Heart right ventricle (tissue), 16 donors: ENCODE data around the gene IL22. TPM values are rescaled to one million over a fixed set of nuclear protein-coding genes. Genes with fewer than 3 reads are reported as not detected.

Experiments
- ATAC-seq, 8 donors: fragments of 200-7000 bp; cut with Tn5 transposase; one replicate each; pipeline ENCODE4 v1.9.1; 2020; ENCODE audit warnings: mild to moderate bottlenecking in 8 of 8, moderate library complexity in 8 of 8, moderate number of reproducible peaks in 1 of 8
- DNase-seq, 2 donors: peaks; one replicate each; pipeline ENCODE4 v3.0.0-alpha.2; 2020
- H3K27ac ChIP-seq, 10 donors: fragments of 200-600 bp; sonication (generic) in 2 of 10; one replicate each; pipeline versions ENCODE4 v1.5.0 to v1.8.0; 2020 to 2022; ENCODE audit warnings: mild to moderate bottlenecking in 3 of 10
- H3K27me3 ChIP-seq, 7 donors: fragments of 200-600 bp; one replicate each; pipeline ENCODE4 v1.8.0; 2021 to 2022; ENCODE audit warnings: mild to moderate bottlenecking in 2 of 7
- H3K36me3 ChIP-seq, 9 donors: fragments of 200-600 bp; sonication (generic) in 1 of 9; one replicate each; pipeline versions ENCODE4 v1.5.0 to v1.8.0; 2020 to 2022; ENCODE audit warnings: mild to moderate bottlenecking in 2 of 9
- H3K4me1 ChIP-seq, 9 donors: fragments of 200-600 bp; sonication (generic) in 1 of 9; one replicate each; pipeline versions ENCODE4 v1.5.0 to v1.8.0; 2020 to 2022; ENCODE audit warnings: mild to moderate bottlenecking in 4 of 9
- H3K4me3 ChIP-seq, 10 donors: fragments of 200-600 bp; sonication (generic) in 2 of 10; one replicate each; pipeline versions ENCODE4 v1.5.0 to v1.8.0; 2020 to 2022; ENCODE audit warnings: mild to moderate bottlenecking in 7 of 10, moderate library complexity in 2 of 10
- H3K9me3 ChIP-seq, 11 donors: fragments of 200-600 bp in 10 of 11; sonication (generic) in 2 of 11; one replicate each; pipeline versions ENCODE4 v1.5.0 to v1.8.0; 2013 to 2022; ENCODE audit warnings: mild to moderate bottlenecking in 2 of 11, control low read depth in 1 of 11, moderate library complexity in 1 of 11
- WGBS, 2 donors: extraction: QIAGEN DNeasy Blood & Tissue Kit; methylation state at CpG; one replicate each; pipeline ENCODE4 v1.1.7; 2013; ENCODE audit warnings: inconsistent platforms in 1 of 2; 5-methylcytosine and 5-hydroxymethylcytosine counted together
- intact Hi-C, 10 donors: fragments of 100-400 bp; cut with DNase I; formaldehyde crosslinking; loops; one replicate each; pipeline versions ENCODE4 v1.11.1 to v1.14.2; 2022
- polyA plus RNA-seq, 2 donors: library from polyadenylated mRNA; stranded (reverse); fragments of 200-250 nt; gene quantifications; one replicate each; pipeline ENCODE4 v1.2.3, GENCODE V29; 2013
- total RNA-seq, 10 donors: library from RNA; stranded (reverse); fragmentation: NEBNext Ultra II Directional in 3 of 10; extraction: Animal tissue kit (Norgen Biotek cat#: 25700) in 3 of 10; gene quantifications; one replicate each; pipeline versions ENCODE4 v1.2.1 to v1.2.4, GENCODE V29; 2021 to 2023
- TF ChIP-seq, protein P1 (sequence below), 9 donors: fragments of 200-600 bp; sonication (generic) in 2 of 9; IDR thresholded peaks; one replicate each; pipeline versions ENCODE4 v1.5.0 to v1.8.0; 2021 to 2022; ENCODE audit warnings: antibody characterized with exemption in 9 of 9, mild to moderate bottlenecking in 5 of 9, moderate library complexity in 1 of 9
- donor health status: Arrhythmogenic right ventricular cardiomyopathy.
- donor health status: ischemic (EF 13 %, LVEDD 7.1; RV severe dilation, severe dysfunction).
- donor health status: healthy with polysubstance abuse.
- donor health status: DM: no; HTN: yes; CAD: no.
- donor health status: DM: no; HTN: no; CAD: no.
- donor health status: ischemic (EF 25% LVEDD 6.9; RV normal size, moderate dysfunction).
- donor health status: ischemic (EF 25% LVEDD 5.7; RV mildly dilated, moderate dysfunction).
- donor health status: healthy.
- donor health status: DM: yes; HTN: yes; CAD: no.
- donor health status: Ischemic cardiomyopathy.
- donor health status: ischemic (EF 35%, LVEDD 5.7; RV mildly dilated, moderate dysfunction).
- donor health status: nonischemic (EF 11% LVEDD 7.7; RV severe dilation, severe dysfunction).
- donor health status: DM: yes; HTN: yes; CAD: no.
- donor health status: PGD.
- donor health status: ischemic (EF 29% LVEDD 5.4; RV normal size, mild dysfunction).
- donor health status: nonischemic (EF 23%, LVEDD 6.1; RV moderate dilation, normal function).

IL22 gene
- total and polyA plus RNA-seq, 12 donors: not detected

DNA sequence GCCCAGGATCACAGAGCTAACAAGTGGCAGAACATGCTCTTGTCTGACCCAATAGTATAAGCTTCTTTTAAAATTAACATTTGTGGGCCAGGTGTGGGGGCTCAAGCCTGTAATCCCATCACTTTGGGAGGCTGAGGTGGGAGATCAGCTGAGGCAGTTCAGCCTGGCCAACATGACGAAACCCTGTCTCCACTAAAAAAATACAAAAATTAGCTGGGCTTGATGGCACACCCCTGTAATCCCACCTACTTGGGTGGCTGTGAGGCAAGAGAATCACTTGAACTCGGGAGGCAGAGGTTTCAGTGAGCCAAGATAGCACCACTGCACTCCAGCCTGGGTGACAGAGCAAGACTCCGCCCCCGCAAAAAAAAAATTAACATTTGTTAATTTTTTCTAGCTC lies 33.0 kb upstream of the IL22 start:
- no peaks in the 10 kb centered on the region for H3K4me1 ChIP-seq
- TF ChIP-seq, protein P1, sequence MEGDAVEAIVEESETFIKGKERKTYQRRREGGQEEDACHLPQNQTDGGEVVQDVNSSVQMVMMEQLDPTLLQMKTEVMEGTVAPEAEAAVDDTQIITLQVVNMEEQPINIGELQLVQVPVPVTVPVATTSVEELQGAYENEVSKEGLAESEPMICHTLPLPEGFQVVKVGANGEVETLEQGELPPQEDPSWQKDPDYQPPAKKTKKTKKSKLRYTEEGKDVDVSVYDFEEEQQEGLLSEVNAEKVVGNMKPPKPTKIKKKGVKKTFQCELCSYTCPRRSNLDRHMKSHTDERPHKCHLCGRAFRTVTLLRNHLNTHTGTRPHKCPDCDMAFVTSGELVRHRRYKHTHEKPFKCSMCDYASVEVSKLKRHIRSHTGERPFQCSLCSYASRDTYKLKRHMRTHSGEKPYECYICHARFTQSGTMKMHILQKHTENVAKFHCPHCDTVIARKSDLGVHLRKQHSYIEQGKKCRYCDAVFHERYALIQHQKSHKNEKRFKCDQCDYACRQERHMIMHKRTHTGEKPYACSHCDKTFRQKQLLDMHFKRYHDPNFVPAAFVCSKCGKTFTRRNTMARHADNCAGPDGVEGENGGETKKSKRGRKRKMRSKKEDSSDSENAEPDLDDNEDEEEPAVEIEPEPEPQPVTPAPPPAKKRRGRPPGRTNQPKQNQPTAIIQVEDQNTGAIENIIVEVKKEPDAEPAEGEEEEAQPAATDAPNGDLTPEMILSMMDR (IDR thresholded peaks at IDR 0.05): no peak
- no peaks in the 10 kb centered on the region for H3K36me3 ChIP-seq
- DNase-seq (no peak), ATAC-seq (no peak)
- WGBS, 2 donors: 82 to 84% methylated on average over 4 of the region's 4 CpGs
- H3K4me3 ChIP-seq: no peak overlapping the region
- H3K9me3 ChIP-seq: no peaks in the 10 kb centered on the region
- H3K27me3 ChIP-seq: peaks cover 0 to 4% (median 0%) of the 10 kb centered on the region in 7 donors
- H3K27ac ChIP-seq: no peak overlapping the region
- intact Hi-C loops: no loop called here

DNA sequence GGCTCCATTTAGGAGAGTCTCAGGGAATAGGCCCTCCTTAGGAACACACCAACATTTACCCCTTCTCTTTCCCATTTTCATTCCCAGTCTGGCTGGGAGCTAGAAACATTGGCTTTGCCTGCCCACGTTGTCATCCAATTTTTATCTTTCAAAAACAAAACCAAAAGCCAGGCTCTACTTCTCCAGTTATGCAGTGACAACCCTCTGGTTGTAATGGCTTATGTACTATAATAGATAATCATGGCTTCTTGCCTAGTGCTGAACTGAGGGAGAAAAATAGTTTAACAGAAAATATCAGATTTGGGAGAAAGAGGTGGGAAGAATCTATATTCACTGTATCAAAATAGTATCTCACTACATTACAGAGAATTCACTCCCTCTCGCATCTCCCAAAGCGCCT lies 32.1 kb upstream of the IL22 start:
- Histone ChIP-seq H3K9me3 (no peaks in the 10 kb centered on the region), H3K4me3 (no peak overlapping the region), H3K36me3 (no peaks in the 10 kb centered on the region), H3K27me3 (peaks cover 0 to 4% (median 0%) of the 10 kb centered on the region in 7 donors), H3K4me1 (no peaks in the 10 kb centered on the region), H3K27ac (no peak overlapping the region)
- TF ChIP-seq, protein P1 (IDR thresholded peaks at IDR 0.05): no peak
- ATAC-seq: no peak
- intact Hi-C loops: no loop called here
- 77 to 81% methylated on average over 3 of the region's 3 CpGs for WGBS, 2 donors
- no peak for DNase-seq

DNA sequence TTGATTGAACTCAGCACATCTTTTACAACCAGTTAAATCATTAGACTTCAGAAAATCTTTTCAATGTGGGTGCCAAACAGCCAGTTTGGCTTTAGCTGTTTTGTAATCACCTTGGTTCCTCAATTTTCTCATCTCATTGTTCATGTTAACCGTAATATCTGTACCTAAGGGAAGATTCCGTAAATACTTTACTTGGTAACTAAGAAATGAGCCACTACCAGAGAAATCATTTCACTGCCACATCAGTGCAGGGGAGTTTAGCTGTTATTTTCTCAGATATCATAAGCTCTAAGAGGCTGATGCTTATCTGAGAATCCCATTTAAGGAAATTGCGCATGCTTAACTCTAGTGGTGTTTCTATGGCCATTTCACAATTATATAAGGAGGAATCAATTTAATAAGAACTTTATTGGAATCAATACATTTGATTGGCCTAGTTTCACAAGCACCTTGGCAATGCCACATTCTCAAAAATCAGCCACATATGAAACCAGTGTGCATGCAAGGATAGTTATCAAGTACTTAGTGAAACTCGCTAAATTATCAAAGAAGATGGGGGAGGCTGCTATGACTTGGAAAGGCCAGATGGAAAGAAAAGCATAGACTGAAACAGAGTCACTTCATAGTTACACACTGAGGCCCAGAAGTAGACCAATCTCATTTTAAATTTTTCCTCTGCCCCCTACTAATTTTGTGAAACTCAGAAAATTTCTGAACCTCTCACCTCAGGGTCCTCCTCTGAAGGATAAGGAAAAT lies 28.1 kb upstream of the IL22 start:
- ATAC-seq (no peak), DNase-seq (no peak)
- Histone ChIP-seq H3K9me3 (no peaks in the 10 kb centered on the region), H3K27me3 (peaks cover 0 to 4% (median 0%) of the 10 kb centered on the region in 7 donors), H3K4me3 (no peak overlapping the region), H3K27ac (no peak overlapping the region), H3K4me1 (no peaks in the 10 kb centered on the region), H3K36me3 (no peaks in the 10 kb centered on the region)
- 93 to 96% methylated on average over 4 of the region's 4 CpGs for WGBS, 2 donors
- TF ChIP-seq, protein P1 (IDR thresholded peaks at IDR 0.05): no peak
- intact Hi-C loops: no loop called here

DNA sequence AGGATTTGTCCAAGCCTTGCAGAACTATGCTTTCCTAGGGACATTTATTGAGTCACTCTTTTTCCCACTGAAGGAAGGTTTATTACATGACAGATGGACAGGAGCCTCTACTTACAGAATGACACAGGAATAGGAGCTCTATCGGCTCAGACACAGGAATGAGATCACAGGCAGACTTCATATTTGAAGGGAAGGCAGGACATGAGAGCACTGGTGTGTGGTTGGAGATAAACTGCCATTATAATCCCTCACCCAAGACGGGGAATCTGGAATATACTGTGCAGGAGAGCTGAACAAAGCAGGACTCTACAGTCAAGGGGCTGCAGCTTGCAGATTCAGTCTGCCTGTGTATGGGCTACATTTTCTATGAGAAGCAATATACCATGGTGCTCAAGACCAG lies 26.8 kb upstream of the IL22 start:
- Histone ChIP-seq H3K4me3 (no peak overlapping the region), H3K36me3 (no peaks in the 10 kb centered on the region), H3K27ac (no peak overlapping the region), H3K4me1 (no peaks in the 10 kb centered on the region), H3K9me3 (no peaks in the 10 kb centered on the region), H3K27me3 (peaks cover 0 to 4% (median 0%) of the 10 kb centered on the region in 7 donors)
- intact Hi-C loops: no loop called here
- TF ChIP-seq, protein P1 (IDR thresholded peaks at IDR 0.05): no peak
- ATAC-seq (no peak), DNase-seq (no peak)
- 80 to 81% methylated on average over 2 of the region's 2 CpGs for WGBS, 2 donors
